Sigmoid colon (tissue), 7 donors: ENCODE data around the gene SLC12A9. TPM values are rescaled to one million over a fixed set of nuclear protein-coding genes. Genes with fewer than 3 reads are reported as not detected.

ENCODE experiments used
- DNase-seq: peaks from one replicate; pipeline ENCODE4 v3.0.0-alpha.2; 2019
- H3K27ac ChIP-seq, 4 donors: fragments of 200-600 bp; sonication (generic); one replicate each; pipeline ENCODE4 v1.5.1; 2016 to 2019; ENCODE audit warnings: mild to moderate bottlenecking in 1 of 4
- H3K27me3 ChIP-seq, 3 donors: fragments of 200-600 bp; sonication (generic); one replicate each; pipeline ENCODE4 v1.5.1; 2019; ENCODE audit warnings: mild to moderate bottlenecking in 1 of 3
- H3K36me3 ChIP-seq, 4 donors: fragments of 200-600 bp; sonication (generic); one replicate each; pipeline ENCODE4 v1.5.1; 2016 to 2019
- H3K4me1 ChIP-seq, 4 donors: fragments of 200-600 bp; sonication (generic); one replicate each; pipeline ENCODE4 v1.5.1; 2017 to 2019
- H3K4me3 ChIP-seq, 4 donors: fragments of 200-600 bp; sonication (generic); one replicate each; pipeline ENCODE4 v1.5.1; 2017 to 2019; ENCODE audit warnings: mild to moderate bottlenecking in 2 of 4, moderate library complexity in 1 of 4
- H3K9me3 ChIP-seq, 4 donors: fragments of 200-600 bp in 3 of 4; sonication (generic) in 3 of 4; one replicate each; pipeline versions ENCODE4 v1.5.1 to v1.6.1; 2013 to 2019
- EP300 ChIP-seq, 4 donors: sonication (generic); formaldehyde crosslinking; IDR thresholded peaks; one replicate each; pipeline ENCODE4 v1.6.1; 2017; ENCODE audit warnings: antibody characterized with exemption in 4 of 4
- POLR2A ChIP-seq, 2 donors: fragments of 450-650 bp; IDR thresholded peaks; one replicate each; pipeline ENCODE4 v1.6.1; 2016; ENCODE audit warnings: antibody characterized with exemption in 2 of 2, mild to moderate bottlenecking in 2 of 2, moderate library complexity in 2 of 2
- POLR2AphosphoS5 ChIP-seq, 4 donors: sonication (generic); formaldehyde crosslinking; IDR thresholded peaks; one replicate each; pipeline ENCODE4 v1.6.1; 2017; ENCODE audit warnings: antibody characterized with exemption in 4 of 4
- WGBS, 2 donors: extraction: QIAGEN DNeasy Blood & Tissue Kit; methylation state at CpG; one replicate each; pipeline ENCODE4 v1.1.7; 2013; 5-methylcytosine and 5-hydroxymethylcytosine counted together
- intact Hi-C: fragments of 100-400 bp; cut with DNase I; formaldehyde crosslinking; loops from one replicate; pipeline ENCODE4 v1.15.1; 2023
- polyA plus RNA-seq, 3 donors: library from polyadenylated mRNA; stranded (reverse); fragments of 200-250 nt; gene quantifications; one replicate each; pipeline ENCODE4 v1.2.3, GENCODE V29; 2013
- total RNA-seq, 4 donors: library from RNA; depleted of rRNA; stranded (reverse); fragments of >200 nt; gene quantifications; one replicate each; pipeline ENCODE4 v1.1.0, GENCODE V29; 2016
- TF ChIP-seq, protein P1 (sequence below), 4 experiments: fragments of 450-650 bp in 3 of 4; fragments of 200-600 bp in 1 of 4; IDR thresholded peaks; one replicate each; pipeline ENCODE4 v1.5.1; 2016 to 2019; ENCODE audit warnings: antibody characterized with exemption in 4 of 4, mild to moderate bottlenecking in 3 of 4, moderate library complexity in 2 of 4
- donor health status: healthy with polysubstance abuse.
- donor health status: Bipolar disorder and iron deficiency.
- donor health status: healthy.

The SLC12A9 gene
- total and polyA plus RNA-seq, 7 donors: 2.5 to 34.2 (median 12.1) TPM

DNA sequence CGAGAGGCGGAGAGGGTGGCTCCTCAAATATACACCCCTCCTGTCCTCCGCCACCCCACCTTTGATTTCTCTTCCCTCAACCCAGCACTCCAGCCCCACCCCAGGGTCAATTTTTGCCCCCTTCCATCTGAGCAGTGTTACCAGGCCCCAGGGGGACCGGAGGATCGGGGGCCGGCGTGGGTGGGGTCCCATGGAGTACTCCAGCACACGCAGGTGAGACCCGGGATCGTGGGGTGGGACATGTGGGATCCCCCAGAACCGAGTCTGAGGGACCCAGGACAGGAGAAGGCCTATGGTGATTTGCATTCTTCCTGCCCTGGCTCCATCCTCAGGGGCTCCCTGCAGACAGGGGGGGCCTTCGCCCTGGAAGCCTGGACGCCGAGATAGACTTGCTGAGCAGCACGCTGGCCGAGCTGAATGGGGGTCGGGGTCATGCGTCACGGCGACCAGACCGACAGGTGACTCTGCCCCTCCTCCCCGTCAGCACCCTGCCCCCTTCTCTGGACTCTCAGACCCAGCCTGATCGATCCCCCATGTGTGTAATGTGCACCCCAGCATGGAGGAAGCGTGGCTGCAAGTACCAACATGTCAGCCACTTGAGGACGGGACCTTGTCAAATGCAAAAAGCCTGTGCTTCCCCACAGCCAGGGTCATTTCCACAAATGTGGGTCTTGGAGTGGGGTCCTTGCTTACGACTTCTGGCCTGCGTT, 15.4 kb downstream of the SLC12A9 start:
- no peaks in the 10 kb centered on the region for H3K9me3 ChIP-seq

DNA sequence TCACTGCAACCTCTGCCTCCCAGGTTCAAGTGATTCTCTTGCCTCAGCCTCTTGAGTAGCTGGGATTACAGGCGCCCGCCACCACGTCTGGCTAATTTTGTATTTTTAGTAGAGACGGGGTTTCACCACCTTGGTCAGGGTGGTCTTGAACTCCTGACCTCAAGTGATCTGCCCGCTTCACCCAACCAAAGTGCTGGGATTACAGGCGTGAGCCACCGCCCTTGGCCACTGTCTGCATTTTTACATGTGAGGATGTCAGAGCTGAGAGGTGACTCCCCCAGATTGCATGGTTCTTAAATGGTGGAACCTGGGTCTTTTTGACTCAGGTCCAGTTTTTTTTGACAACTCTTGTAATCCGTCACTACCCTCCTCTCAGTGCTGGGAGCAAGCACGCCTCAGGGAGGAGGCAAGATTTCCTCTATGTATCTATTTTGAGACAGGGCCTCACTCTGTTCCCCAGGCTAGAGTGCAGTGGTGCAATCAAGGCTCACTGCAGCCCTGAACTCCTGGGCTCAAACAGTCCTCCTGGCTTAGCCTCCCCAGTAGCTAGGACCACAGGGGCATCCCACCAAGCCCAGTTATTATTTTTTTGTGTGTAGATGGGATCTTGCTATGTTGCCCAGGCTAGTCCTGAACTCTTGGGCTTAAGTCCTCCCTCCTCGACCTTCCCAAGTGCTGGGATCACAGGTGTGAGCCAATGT, 21.2 kb downstream of the SLC12A9 start:
- Histone ChIP-seq H3K27ac (peak overlapping the region; percentile 93 to 97 (median 96)), H3K4me1 (peaks cover 0 to 49% (median 37%) of the 10 kb centered on the region in 4 donors), H3K4me3 (peak overlapping the region; percentile 91 to 99 (median 95)), H3K36me3 (peaks cover 0 to 58% (median 27%) of the 10 kb centered on the region in 4 donors), H3K9me3 (no peaks in the 10 kb centered on the region), H3K27me3 (no peaks in the 10 kb centered on the region)
- no peak for TF ChIP-seq EP300 (IDR thresholded peaks at IDR 0.05)
- intact Hi-C loops: loop anchor here (10.0 kb wide), 1 partner anchor 259 kb away; the partner anchor contains the start of gene MOSPD3
- 94 to 95% methylated on average over 10 of the region's 10 CpGs for WGBS, 2 donors
- DNase-seq: no peak

More for the DNA sequence above, 15.4 kb downstream of the SLC12A9 start:
- TF ChIP-seq POLR2AphosphoS5 (IDR thresholded peaks at IDR 0.05): peak in 1 of 4 donors; percentile 12
- TF ChIP-seq EP300 (IDR thresholded peaks at IDR 0.05): no peak
- TF ChIP-seq, protein P1, sequence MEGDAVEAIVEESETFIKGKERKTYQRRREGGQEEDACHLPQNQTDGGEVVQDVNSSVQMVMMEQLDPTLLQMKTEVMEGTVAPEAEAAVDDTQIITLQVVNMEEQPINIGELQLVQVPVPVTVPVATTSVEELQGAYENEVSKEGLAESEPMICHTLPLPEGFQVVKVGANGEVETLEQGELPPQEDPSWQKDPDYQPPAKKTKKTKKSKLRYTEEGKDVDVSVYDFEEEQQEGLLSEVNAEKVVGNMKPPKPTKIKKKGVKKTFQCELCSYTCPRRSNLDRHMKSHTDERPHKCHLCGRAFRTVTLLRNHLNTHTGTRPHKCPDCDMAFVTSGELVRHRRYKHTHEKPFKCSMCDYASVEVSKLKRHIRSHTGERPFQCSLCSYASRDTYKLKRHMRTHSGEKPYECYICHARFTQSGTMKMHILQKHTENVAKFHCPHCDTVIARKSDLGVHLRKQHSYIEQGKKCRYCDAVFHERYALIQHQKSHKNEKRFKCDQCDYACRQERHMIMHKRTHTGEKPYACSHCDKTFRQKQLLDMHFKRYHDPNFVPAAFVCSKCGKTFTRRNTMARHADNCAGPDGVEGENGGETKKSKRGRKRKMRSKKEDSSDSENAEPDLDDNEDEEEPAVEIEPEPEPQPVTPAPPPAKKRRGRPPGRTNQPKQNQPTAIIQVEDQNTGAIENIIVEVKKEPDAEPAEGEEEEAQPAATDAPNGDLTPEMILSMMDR (IDR thresholded peaks at IDR 0.05): no peak
- no peak for TF ChIP-seq POLR2A (IDR thresholded peaks at IDR 0.05)
- Histone ChIP-seq H3K4me1 (peaks cover 0 to 38% (median 34%) of the 10 kb centered on the region in 4 donors), H3K4me3 (peak overlapping the region; percentile 73 to 89 (median 82)), H3K27me3 (no peaks in the 10 kb centered on the region), H3K36me3 (peaks cover 0 to 30% (median 23%) of the 10 kb centered on the region in 4 donors), H3K27ac (peak overlapping the region; percentile 95 to 97 (median 96))
- DNase-seq: no peak
- intact Hi-C loops: loop anchor here (5.0 to 10.0 kb wide), 2 partner anchors 161 to 393 kb away; partner anchors contain the start of genes POP7 and TSC22D4
- WGBS, 2 donors: 44 to 51% methylated on average over 27 of the region's 27 CpGs

DNA sequence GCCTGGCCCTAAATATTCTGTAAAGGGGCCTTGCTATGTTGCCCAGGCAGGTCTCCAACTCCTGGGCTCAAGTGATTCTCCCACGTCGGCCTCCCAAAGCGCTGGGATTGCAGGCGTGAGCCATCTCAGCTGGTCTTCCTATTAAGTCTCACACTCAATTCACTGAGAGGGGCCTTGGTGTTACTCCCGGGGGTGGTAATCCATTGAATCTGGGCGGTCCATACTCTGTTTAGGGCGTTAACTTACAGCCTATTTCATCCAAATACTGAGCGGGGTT, 21.7 kb downstream of the SLC12A9 start:
- Histone ChIP-seq H3K36me3 (peaks cover 0 to 62% (median 29%) of the 10 kb centered on the region in 4 donors), H3K4me1 (peaks cover 0 to 44% (median 32%) of the 10 kb centered on the region in 4 donors), H3K4me3 (peak overlapping the region; percentile 91 to 99 (median 95)), H3K27me3 (no peaks in the 10 kb centered on the region), H3K27ac (peak overlapping the region; percentile 93 to 97 (median 96)), H3K9me3 (no peaks in the 10 kb centered on the region)
- intact Hi-C loops: loop anchor here (10.0 kb wide), 1 partner anchor 259 kb away; the partner anchor contains the start of gene MOSPD3
- no peak for DNase-seq
- 64 to 69% methylated on average over 8 of the region's 8 CpGs for WGBS, 2 donors
- TF ChIP-seq EP300 (IDR thresholded peaks at IDR 0.05) (no peak), POLR2A (IDR thresholded peaks at IDR 0.05) (no peak), POLR2AphosphoS5 (IDR thresholded peaks at IDR 0.05) (no peak)
- TF ChIP-seq, protein P1 (IDR thresholded peaks at IDR 0.05): no peak

DNA sequence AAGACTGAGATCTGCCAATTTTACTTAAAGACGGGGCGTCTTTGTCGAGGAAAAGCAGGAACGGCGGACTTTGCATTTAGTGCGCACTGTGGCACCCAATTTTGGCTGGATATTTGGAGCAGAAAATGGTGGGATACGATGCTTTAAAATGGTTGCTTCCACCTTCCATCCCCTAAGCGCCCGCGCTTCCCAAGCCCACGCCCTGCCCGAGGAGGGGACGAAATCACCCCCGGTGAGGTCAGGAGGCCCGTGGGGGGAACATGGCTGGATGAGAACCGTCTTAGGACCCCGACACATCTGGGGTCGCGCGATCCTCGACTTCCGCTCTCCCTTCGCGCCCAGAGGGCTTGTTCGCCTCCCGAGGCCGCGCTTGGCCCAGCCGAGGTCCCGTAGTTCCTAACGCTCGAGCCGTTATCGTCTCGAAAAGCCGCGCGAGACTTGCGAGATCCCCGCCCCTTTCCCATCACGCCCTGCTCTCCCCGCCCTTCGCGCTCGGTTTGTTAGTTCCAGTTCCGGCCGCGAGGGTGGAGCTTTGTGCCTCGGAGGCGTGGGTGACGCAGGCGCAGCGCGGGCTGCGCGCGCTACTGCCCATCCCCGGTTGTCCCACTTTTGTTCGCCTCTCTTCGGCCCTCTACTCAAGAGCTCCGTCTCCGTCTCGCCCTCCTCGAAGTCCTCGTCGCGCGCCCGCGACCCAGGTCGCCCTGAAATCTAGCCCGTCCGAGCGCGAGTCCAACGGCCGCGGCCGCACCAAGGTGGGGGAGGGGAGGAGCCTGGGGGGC, 22.3 kb downstream of the SLC12A9 start, which contains the start of gene SRRT:
SRRT (plus strand) TSS at position 527 of the 779 bp plus-strand sequence. CDS start 488 bp downstream, outside the sequence.
- Histone ChIP-seq H3K27me3 (no peaks in the 10 kb centered on the region), H3K27ac (peak within 1 kb of the TSS; percentile 93 to 97 (median 96)), H3K4me3 (peak within 1 kb of the TSS; percentile 91 to 99 (median 95)), H3K36me3 (peaks cover 0 to 62% (median 29%) of the 10 kb centered on the region in 4 donors), H3K4me1 (peaks cover 0 to 41% (median 32%) of the 10 kb centered on the region in 4 donors), H3K9me3 (no peaks in the 10 kb centered on the region)
- intact Hi-C loops: loop anchor here (10.0 kb wide), 1 partner anchor 260 kb away; the partner anchor contains the start of gene MOSPD3
- 3 to 4% methylated on average over 79 of the region's 79 CpGs for WGBS, 2 donors
- DNase-seq: peak; percentile 99
- TF ChIP-seq POLR2A (IDR thresholded peaks at IDR 0.05) (peak; percentile 97 to 98), POLR2AphosphoS5 (IDR thresholded peaks at IDR 0.05) (peak; percentile 99 to 100 (median 100)), EP300 (IDR thresholded peaks at IDR 0.05) (peak in 1 of 4 donors; percentile 78)
- TF ChIP-seq, protein P1 (IDR thresholded peaks at IDR 0.05): peak; percentile 58 to 86 (median 69)
